GM13976 (cell line): ENCODE data around the gene TNXB.
"Not testable (repeated sequence)": the region's sequence is repeated elsewhere in the genome, so short reads cannot be mapped to it uniquely, and the experiment has no call there.

ENCODE experiments used
- DNase-seq: peaks from one replicate; pipeline ENCODE4 v3.0.0; 2012; ENCODE audit warnings: low spot score
- CTCF ChIP-seq: IDR thresholded peaks from 2 replicates; pipeline ENCODE4 v1.5.1; 2012; ENCODE audit warnings: borderline replicate concordance, mild to moderate bottlenecking; ENCODE audit not compliant: insufficient read depth; ENCODE audit errors: extremely low read depth, missing control alignments, control extremely low read depth
- in situ Hi-C: fragments of 300-500 bp; cut with MboI; formaldehyde crosslinking; loops from one replicate; pipeline ENCODE4 v1.12.0; 2022; ENCODE audit warnings: low sequenced_read_pairs, mixed read lengths, inconsistent platforms; ENCODE audit not compliant: unreplicated experiment

Gene TNXB

DNA sequence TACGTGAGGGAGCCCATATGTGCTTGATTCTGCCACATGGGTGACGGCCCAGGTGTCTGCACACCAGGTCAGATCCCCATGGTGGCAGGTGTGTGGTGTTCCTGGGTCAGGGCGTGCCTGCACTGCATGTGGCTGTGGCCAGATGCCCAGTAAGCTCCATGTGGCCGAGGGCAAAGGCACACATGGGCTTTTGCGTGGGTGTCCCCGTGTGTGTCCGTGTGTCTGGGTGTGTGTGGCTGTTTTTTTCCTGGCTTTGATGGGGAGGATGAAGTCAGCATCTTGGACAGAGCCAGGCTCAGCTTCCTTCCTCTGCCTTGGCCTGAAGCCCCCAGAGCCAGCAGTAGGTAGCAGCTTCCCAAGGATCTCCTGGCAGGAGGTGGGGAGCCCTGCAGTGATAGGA lies 1.5 kb upstream of the TNXB start:
- DNase-seq: no peak
- in situ Hi-C loops: no loop called here
- TF ChIP-seq CTCF: no peak

GRCh38 chr6:32109765-32110160 lies 625 bp upstream of the TNXB start:
- in situ Hi-C loops: no loop called here
- no peak for DNase-seq
- TF ChIP-seq CTCF: no peak

GRCh38 chr6:32108727-32109113 lies 418 bp downstream of the TNXB start:
- TF ChIP-seq CTCF: no peak
- no peak for DNase-seq
- in situ Hi-C loops: no loop called here

GRCh38 chr6:32108094-32108627 lies 977 bp downstream of the TNXB start:
- TF ChIP-seq CTCF: no peak
- in situ Hi-C loops: no loop called here
- no peak for DNase-seq

GRCh38 chr6:32107406-32107805 lies 1.7 kb downstream of the TNXB start:
- TF ChIP-seq CTCF: no peak
- DNase-seq: no peak
- in situ Hi-C loops: no loop called here

DNA sequence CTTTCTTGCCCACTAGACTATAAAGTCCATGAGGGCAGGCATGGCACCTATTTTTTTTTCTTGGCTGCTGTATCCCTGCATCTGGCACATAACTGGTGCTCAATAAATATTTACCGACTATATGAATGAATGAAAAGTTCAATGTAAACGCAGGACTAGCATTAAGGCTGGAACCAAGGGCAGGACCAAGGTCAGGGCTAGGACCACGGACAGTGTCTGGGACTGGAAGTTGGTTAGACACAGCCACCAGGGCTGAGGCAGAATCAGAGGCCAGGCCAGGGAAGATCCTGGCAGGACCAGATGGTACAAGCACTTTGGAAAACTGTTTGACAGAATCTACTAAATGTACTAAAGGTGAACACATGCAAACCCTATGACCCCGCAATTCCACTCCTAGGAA lies 3.7 kb downstream of the TNXB start:
- no peak for TF ChIP-seq CTCF
- in situ Hi-C loops: no loop called here
- no peak for DNase-seq

DNA sequence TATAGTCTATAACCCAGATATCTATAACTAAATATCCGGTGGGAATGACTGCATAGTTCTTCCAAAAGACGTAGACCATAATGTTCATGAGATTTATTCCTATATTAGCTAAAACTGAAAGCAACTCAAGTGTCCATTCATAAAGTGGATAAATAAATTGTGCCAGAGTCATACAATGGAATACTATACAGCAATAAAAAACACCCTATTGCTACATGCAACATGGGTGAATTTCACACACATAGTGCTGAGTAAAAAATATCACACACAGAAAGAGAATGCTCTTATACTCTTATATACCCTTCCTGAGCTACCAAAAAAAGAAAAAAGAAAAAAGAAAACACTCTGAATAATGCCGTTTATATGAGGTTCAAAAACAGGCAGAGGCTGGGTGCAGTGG lies 6.9 kb downstream of the TNXB start:
- TF ChIP-seq CTCF: no peak
- in situ Hi-C loops: no loop called here
- DNase-seq: no peak

GRCh38 chr6:32100251-32100650 lies 8.9 kb downstream of the TNXB start:
- in situ Hi-C loops, DNase-seq: not testable (repeated sequence)
